Upper lobe of right lung (tissue), 1 donor: ENCODE results near the gene RHOU. TPM values are rescaled to one million over a fixed set of nuclear protein-coding genes. Genes with fewer than 3 reads are reported as not detected.

Experiments used
- ATAC-seq: fragments of 200-7000 bp; cut with Tn5 transposase; one replicate; pipeline ENCODE4 v1.9.1; 2020; ENCODE audit warnings: mild to moderate bottlenecking, moderate library complexity
- DNase-seq: peaks from one replicate; pipeline ENCODE4 v3.0.0-alpha.2; 2020
- H3K27ac ChIP-seq: fragments of 200-600 bp; one replicate; pipeline ENCODE4 v1.8.0; 2022
- H3K27me3 ChIP-seq: fragments of 200-600 bp; one replicate; pipeline ENCODE4 v1.8.0; 2022; ENCODE audit warnings: mild to moderate bottlenecking
- H3K36me3 ChIP-seq: fragments of 200-600 bp; one replicate; pipeline ENCODE4 v1.8.0; 2022
- H3K4me1 ChIP-seq: fragments of 200-600 bp; one replicate; pipeline ENCODE4 v1.8.0; 2022
- H3K4me3 ChIP-seq: fragments of 200-600 bp; one replicate; pipeline ENCODE4 v1.8.0; 2022; ENCODE audit warnings: mild to moderate bottlenecking
- H3K9me3 ChIP-seq: fragments of 200-600 bp; one replicate; pipeline ENCODE4 v1.8.0; 2022
- intact Hi-C: fragments of 100-400 bp; cut with DNase I; formaldehyde crosslinking; loops from one replicate; pipeline ENCODE4 v1.11.0; 2022
- total RNA-seq: library from RNA; stranded (reverse); fragmentation: NEBNext Ultra II Directional; extraction: Animal tissue kit (Norgen Biotek cat#: 25700); gene quantifications from one replicate; pipeline ENCODE4 v1.2.1, GENCODE V29; 2021
- TF ChIP-seq, protein P1 (sequence below): fragments of 200-600 bp; IDR thresholded peaks from one replicate; pipeline ENCODE4 v1.8.0; 2022; ENCODE audit warnings: antibody characterized with exemption
- donor health status: DM: no; HTN: yes; CAD: no; lungs with severe emphysema.

Gene RHOU
- total RNA-seq, 1 donor from 2014 or later, result 21.0 TPM

DNA sequence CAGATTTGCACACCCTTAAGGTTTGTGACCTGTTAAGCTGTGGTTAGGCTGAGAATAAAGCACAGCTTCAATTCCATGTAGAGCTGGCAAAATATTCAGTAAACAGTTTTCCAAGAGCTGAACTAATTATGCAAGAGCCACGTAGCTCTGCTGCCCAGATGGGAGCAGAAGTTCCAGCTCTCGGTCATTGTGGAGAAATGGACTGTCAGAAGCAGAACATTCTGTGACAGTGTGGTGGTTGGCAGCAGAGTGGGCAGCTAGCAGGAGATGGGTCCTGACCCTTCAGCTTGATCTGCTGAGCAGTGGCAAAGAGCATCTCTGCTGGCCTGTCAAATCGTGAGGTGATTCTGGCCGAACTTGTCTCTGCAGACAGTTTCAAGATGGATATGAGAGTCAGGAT lies 23.2 kb downstream of the RHOU start:
- Histone ChIP-seq H3K27ac (no peak overlapping the region), H3K4me3 (no peak overlapping the region), H3K27me3 (peaks cover 5% of the 10 kb centered on the region), H3K9me3 (no peaks in the 10 kb centered on the region), H3K36me3 (no peaks in the 10 kb centered on the region), H3K4me1 (peaks cover 6% of the 10 kb centered on the region)
- intact Hi-C loops, result no loop called here
- peak; percentile 49 for ATAC-seq
- no peak for DNase-seq
- TF ChIP-seq, protein P1, sequence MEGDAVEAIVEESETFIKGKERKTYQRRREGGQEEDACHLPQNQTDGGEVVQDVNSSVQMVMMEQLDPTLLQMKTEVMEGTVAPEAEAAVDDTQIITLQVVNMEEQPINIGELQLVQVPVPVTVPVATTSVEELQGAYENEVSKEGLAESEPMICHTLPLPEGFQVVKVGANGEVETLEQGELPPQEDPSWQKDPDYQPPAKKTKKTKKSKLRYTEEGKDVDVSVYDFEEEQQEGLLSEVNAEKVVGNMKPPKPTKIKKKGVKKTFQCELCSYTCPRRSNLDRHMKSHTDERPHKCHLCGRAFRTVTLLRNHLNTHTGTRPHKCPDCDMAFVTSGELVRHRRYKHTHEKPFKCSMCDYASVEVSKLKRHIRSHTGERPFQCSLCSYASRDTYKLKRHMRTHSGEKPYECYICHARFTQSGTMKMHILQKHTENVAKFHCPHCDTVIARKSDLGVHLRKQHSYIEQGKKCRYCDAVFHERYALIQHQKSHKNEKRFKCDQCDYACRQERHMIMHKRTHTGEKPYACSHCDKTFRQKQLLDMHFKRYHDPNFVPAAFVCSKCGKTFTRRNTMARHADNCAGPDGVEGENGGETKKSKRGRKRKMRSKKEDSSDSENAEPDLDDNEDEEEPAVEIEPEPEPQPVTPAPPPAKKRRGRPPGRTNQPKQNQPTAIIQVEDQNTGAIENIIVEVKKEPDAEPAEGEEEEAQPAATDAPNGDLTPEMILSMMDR, result no peak

DNA sequence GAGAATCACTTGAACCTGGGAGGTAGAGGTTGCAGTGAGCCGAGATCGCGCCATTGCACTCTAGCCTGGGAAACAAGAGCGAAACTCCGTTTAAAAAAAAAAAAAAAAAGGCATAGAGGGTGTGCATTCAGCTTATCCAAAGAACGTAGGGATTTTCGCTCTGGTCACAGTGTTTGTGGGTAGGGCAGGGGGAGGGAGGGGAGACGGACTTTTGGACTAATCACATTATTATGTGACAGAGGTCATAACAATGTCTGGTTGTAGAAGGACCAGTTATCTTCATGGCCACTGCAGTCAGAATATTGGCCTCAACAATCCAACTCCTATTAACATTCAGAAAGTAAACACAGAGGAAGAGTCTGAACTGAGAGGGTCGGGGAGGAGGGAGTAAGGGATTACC lies 25.7 kb downstream of the RHOU start:
- Histone ChIP-seq H3K4me1 (no peaks in the 10 kb centered on the region), H3K27me3 (no peaks in the 10 kb centered on the region), H3K36me3 (no peaks in the 10 kb centered on the region), H3K27ac (no peak overlapping the region), H3K4me3 (no peak overlapping the region), H3K9me3 (no peaks in the 10 kb centered on the region)
- no peak for ATAC-seq
- intact Hi-C loops, result no loop called here
- TF ChIP-seq, protein P1, result no peak
- no peak for DNase-seq

DNA sequence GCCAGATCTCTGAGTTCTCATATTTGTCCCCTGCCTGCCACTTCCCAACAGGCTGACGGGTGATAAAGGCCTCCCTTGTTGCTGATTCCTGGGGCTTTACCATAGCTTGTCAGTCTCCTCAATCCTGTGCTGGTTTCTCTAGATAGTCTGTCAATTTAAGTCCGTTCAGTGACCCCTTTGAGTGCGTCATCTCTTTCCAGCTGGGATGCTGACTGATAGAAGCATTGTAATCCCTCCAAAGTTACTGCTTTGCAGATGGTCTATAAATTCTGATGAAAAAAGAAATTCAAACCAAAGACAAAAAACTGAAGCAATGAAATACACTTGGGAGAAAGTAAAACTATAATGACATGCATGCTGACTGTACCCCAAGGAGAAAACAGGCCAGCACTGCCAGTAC lies 28.3 kb downstream of the RHOU start:
- Histone ChIP-seq H3K36me3 (no peaks in the 10 kb centered on the region), H3K9me3 (no peaks in the 10 kb centered on the region), H3K4me3 (no peak overlapping the region), H3K27ac (no peak overlapping the region), H3K27me3 (no peaks in the 10 kb centered on the region), H3K4me1 (no peaks in the 10 kb centered on the region)
- no peak for ATAC-seq
- TF ChIP-seq, protein P1, result no peak
- intact Hi-C loops, result no loop called here
- DNase-seq, result no peak

DNA sequence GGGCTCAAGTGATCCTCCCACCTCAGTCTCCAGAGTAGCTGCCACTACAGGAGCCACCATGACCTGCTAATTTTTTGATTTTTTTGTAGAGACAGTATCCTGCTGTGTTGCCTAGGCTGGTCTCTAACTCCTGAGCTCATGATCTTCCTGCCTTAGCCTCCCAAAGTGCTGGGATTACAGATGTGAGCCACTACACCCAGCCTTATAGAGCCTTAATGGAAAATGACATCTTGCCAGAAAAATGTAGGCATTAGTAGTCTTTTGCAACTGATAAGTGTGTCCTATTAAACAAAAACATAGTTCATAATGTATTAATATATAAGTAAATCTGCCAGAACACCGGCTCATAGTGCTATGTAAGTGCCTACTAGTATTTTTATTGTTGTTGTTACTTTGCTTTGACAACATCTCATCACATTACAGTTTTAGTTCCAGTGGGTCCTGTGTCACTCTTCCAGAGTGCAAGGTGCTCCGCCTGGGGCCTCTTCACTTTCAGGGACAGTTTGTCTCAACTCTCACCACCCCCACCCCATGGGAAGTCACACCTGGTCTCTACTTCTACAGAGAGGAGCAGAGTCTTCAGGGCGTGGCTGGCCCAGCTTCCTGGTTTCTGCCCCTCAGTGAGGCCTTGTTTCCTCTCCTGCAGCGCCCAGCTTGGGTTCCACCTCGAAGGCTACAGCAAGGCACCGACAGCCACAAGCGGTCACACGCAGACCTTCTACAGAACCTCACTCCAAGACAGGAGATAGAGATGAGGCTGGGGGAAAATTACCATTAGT lies 30.1 kb downstream of the RHOU start:
- peak; percentile 25 for ATAC-seq
- no peak overlapping the region for H3K4me3 ChIP-seq
- intact Hi-C loops, result no loop called here
- DNase-seq, result no peak
- TF ChIP-seq, protein P1, result no peak
- no peaks in the 10 kb centered on the region for H3K36me3 ChIP-seq
- no peaks in the 10 kb centered on the region for H3K27me3 ChIP-seq
- no peak overlapping the region for H3K27ac ChIP-seq
- no peaks in the 10 kb centered on the region for H3K4me1 ChIP-seq
- H3K9me3 ChIP-seq, result no peaks in the 10 kb centered on the region

DNA sequence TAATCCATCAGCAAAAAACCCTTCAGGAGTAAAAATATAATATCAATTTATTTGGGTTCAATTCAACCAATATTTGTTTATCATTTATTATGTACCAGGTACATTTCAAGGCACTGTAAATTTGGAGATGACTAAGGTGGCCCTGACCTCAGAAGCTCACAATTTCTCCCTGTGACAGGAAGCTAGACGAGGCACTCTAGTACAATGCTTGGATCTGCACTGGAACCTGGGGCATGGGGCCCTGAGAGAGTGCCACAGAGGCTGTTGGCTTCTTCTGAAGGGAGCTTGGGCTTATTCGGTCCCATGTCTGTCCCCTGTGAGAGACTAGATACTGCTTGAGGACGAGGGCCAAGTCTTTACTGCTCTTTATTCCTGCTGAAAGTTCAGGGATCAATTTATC lies 31.5 kb downstream of the RHOU start:
- Histone ChIP-seq H3K4me1 (peaks cover 5% of the 10 kb centered on the region), H3K27ac (no peak overlapping the region), H3K4me3 (no peak overlapping the region), H3K9me3 (no peaks in the 10 kb centered on the region), H3K36me3 (no peaks in the 10 kb centered on the region), H3K27me3 (no peaks in the 10 kb centered on the region)
- DNase-seq, result no peak
- TF ChIP-seq, protein P1, result no peak
- no peak for ATAC-seq
- intact Hi-C loops, result no loop called here
